ENCODE data around the gene RRAGB. TPM values are rescaled to one million over a fixed set of nuclear protein-coding genes. Genes with fewer than 3 reads are reported as not detected.
"Not testable (repeated sequence)": the region's sequence is repeated elsewhere in the genome, so short reads cannot be mapped to it uniquely, and the experiment has no call there.

Gene RRAGB
- total RNA-seq, 1 experiment from 2014 or later = 23.3 TPM

DNA sequence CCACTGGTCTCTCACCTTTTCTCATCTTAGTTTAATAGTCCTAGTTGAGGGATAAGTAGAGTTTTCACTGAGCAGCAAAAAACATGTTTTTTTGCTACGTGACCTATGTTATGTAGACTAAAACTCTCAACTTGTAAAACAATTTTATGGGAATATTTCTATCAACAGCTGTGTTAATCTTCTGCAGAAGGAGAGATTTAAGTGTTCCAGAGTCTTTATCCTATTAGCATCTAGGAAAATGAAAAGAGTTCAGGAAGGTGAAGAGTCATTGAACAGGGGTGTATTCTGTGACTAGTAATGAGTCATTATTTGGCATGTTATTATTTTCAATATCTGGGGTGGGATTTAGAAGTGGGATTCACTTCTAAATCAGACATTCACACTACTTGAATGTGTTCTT, 41.9 kb downstream of the RRAGB start:
- no TSS peak for BruUV-seq (replicated peaks)
- no peaks in the 10 kb centered on the region for H3K27me3 ChIP-seq (ENCODE audit: insufficient read depth, low read depth)
- H3F3A ChIP-seq (ENCODE audit: insufficient read depth, low read depth) = no peaks in the 10 kb centered on the region
- H3K4me2 ChIP-seq = no peak overlapping the region
- no peaks in the 10 kb centered on the region for H3K79me2 ChIP-seq (ENCODE audit: low read depth)
- H3K36me3 ChIP-seq (ENCODE audit: low read depth) = no peaks in the 10 kb centered on the region
- H3K27ac ChIP-seq = no peak overlapping the region
- no peak overlapping the region for H3K4me3 ChIP-seq
- TF ChIP-seq EZH2 (IDR thresholded peaks at IDR 0.05; ENCODE audit: low read depth) = no peak
- TF ChIP-seq, protein P1, sequence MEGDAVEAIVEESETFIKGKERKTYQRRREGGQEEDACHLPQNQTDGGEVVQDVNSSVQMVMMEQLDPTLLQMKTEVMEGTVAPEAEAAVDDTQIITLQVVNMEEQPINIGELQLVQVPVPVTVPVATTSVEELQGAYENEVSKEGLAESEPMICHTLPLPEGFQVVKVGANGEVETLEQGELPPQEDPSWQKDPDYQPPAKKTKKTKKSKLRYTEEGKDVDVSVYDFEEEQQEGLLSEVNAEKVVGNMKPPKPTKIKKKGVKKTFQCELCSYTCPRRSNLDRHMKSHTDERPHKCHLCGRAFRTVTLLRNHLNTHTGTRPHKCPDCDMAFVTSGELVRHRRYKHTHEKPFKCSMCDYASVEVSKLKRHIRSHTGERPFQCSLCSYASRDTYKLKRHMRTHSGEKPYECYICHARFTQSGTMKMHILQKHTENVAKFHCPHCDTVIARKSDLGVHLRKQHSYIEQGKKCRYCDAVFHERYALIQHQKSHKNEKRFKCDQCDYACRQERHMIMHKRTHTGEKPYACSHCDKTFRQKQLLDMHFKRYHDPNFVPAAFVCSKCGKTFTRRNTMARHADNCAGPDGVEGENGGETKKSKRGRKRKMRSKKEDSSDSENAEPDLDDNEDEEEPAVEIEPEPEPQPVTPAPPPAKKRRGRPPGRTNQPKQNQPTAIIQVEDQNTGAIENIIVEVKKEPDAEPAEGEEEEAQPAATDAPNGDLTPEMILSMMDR (conservative IDR thresholded peaks at IDR 0.05) = no peak
- ChIA-PET POLR2A (ENCODE audit: unreplicated experiment) (no interaction called here), CTCF (no interaction called here)
- DNase-seq = no peak
- H3K4me1 ChIP-seq (replicated peaks; ENCODE audit: insufficient read depth) = no peaks in the 10 kb centered on the region
- no peak overlapping the region for H2AFZ ChIP-seq
- H3K9me2 ChIP-seq (ENCODE audit: insufficient read depth) = no peaks in the 10 kb centered on the region
- intact Hi-C loops (cut with micrococcal nuclease; ENCODE audit: unreplicated experiment) = no loop called here
- H3K9me3 ChIP-seq (ENCODE audit: insufficient read depth, low read depth) = no peaks in the 10 kb centered on the region
- H4K20me1 ChIP-seq (ENCODE audit: insufficient read depth) = no peaks in the 10 kb centered on the region

DNA sequence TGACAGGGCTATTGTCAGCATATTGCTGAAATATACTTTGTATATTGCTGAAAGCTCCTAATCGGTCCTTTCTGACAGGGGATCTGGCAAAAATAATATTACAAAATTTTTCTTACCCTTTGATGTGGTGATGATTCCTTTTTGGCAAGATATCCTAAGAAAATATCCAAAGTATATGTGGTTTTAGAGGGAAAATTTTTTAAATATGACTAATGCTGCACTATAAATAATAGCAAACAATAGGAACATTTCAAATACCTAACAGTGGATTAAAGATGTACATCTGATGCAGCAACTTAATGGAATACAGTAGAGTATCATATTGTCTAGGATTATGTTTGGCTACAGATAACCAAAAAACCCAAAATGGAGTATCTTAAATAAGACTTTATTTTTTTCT, 49.6 kb downstream of the RRAGB start:
- H3K9me2 ChIP-seq (ENCODE audit: insufficient read depth) = no peaks in the 10 kb centered on the region
- H4K20me1 ChIP-seq (ENCODE audit: insufficient read depth) = no peaks in the 10 kb centered on the region
- intact Hi-C loops (cut with micrococcal nuclease; ENCODE audit: unreplicated experiment) = no loop called here
- no peaks in the 10 kb centered on the region for H3K9me3 ChIP-seq (ENCODE audit: insufficient read depth, low read depth)
- no peak overlapping the region for H3K4me2 ChIP-seq
- no peak overlapping the region for H3K27ac ChIP-seq
- no peak overlapping the region for H2AFZ ChIP-seq
- no peak for DNase-seq
- H3K79me2 ChIP-seq (ENCODE audit: low read depth) = no peaks in the 10 kb centered on the region
- H3K36me3 ChIP-seq (ENCODE audit: low read depth) = no peaks in the 10 kb centered on the region
- ChIA-PET CTCF (no interaction called here), POLR2A (ENCODE audit: unreplicated experiment) (no interaction called here)
- BruUV-seq (replicated peaks) = no TSS peak
- no peak overlapping the region for H3K4me3 ChIP-seq
- no peak for TF ChIP-seq EZH2 (IDR thresholded peaks at IDR 0.05; ENCODE audit: low read depth)
- TF ChIP-seq, protein P1 (conservative IDR thresholded peaks at IDR 0.05) = no peak
- H3F3A ChIP-seq (ENCODE audit: insufficient read depth, low read depth) = no peaks in the 10 kb centered on the region
- H3K4me1 ChIP-seq (replicated peaks; ENCODE audit: insufficient read depth) = no peaks in the 10 kb centered on the region
- no peaks in the 10 kb centered on the region for H3K27me3 ChIP-seq (ENCODE audit: insufficient read depth, low read depth)

DNA sequence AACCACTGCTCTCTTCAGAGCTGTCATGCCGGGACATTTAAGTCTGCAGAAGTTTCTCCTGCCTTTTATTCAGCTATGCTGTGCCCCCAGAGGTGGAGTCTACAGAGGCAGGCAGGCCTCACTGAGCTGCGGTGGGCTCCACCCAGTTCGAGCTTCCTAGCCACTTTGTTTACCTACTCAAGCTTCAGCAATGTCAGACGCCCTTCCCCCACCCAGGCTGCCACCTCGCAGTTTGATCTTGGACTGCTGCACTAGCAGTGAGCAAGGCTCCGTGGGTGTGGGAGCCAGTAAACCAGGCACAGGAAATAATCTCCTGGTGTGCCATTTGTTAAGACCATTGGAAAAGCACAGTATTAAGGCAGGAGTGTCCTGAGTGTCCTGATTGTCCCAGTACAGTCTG, 56.9 kb downstream of the RRAGB start:
- DNase-seq; H3K27ac ChIP-seq; H3F3A ChIP-seq (ENCODE audit: insufficient read depth, low read depth); CTCF ChIA-PET; H3K4me1 ChIP-seq (replicated peaks; ENCODE audit: insufficient read depth); H3K4me3 ChIP-seq; H3K27me3 ChIP-seq (ENCODE audit: insufficient read depth, low read depth); H3K4me2 ChIP-seq; H2AFZ ChIP-seq; H3K9me2 ChIP-seq (ENCODE audit: insufficient read depth); H4K20me1 ChIP-seq (ENCODE audit: insufficient read depth); BruUV-seq (replicated peaks); H3K36me3 ChIP-seq (ENCODE audit: low read depth); H3K9me3 ChIP-seq (ENCODE audit: insufficient read depth, low read depth); H3K79me2 ChIP-seq (ENCODE audit: low read depth); intact Hi-C loops (cut with micrococcal nuclease; ENCODE audit: unreplicated experiment); POLR2A ChIA-PET (ENCODE audit: unreplicated experiment): not testable (repeated sequence)

DNA sequence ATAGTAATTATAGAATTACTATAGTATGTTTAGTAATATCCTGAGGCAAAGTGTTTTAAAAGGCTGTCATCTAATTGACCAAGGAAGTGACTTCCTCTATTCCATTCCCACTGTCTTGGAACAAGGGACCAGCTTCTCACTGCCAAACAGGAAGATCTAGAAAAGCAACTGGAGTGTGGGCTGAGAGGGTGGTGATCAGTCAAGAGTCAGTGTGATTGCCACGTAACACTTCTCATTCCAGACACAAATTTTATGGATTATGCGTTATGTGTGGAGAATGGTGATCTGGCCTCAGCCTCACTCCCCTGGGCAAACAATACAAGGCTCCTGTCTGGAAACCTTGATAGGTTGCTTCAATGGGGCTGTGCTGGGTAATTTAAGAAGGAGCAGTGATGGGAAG, 60.0 kb downstream of the RRAGB start:
- CTCF ChIA-PET = no interaction called here
- no peaks in the 10 kb centered on the region for H4K20me1 ChIP-seq (ENCODE audit: insufficient read depth)
- H2AFZ ChIP-seq = no peak overlapping the region
- H3K36me3 ChIP-seq (ENCODE audit: low read depth) = no peaks in the 10 kb centered on the region
- peak in 1 of 2 experiments; percentile 36 for DNase-seq
- TF ChIP-seq EZH2 (IDR thresholded peaks at IDR 0.05; ENCODE audit: low read depth) = no peak
- TF ChIP-seq, protein P1 (conservative IDR thresholded peaks at IDR 0.05) = no peak
- H3K4me1 ChIP-seq (replicated peaks; ENCODE audit: insufficient read depth) = no peaks in the 10 kb centered on the region; the same call in 1 of the 2 replicates
- BruUV-seq (replicated peaks) = no TSS peak
- H3K27ac ChIP-seq = no peak overlapping the region
- H3K9me3 ChIP-seq (ENCODE audit: insufficient read depth, low read depth) = no peaks in the 10 kb centered on the region
- no peaks in the 10 kb centered on the region for H3K9me2 ChIP-seq (ENCODE audit: insufficient read depth)
- no peaks in the 10 kb centered on the region for H3K27me3 ChIP-seq (ENCODE audit: insufficient read depth, low read depth)
- intact Hi-C loops (cut with micrococcal nuclease; ENCODE audit: unreplicated experiment) = no loop called here
- no peak overlapping the region for H3K4me2 ChIP-seq
- no peaks in the 10 kb centered on the region for H3K79me2 ChIP-seq (ENCODE audit: low read depth)
- POLR2A ChIA-PET (ENCODE audit: unreplicated experiment) = no interaction called here
- no peaks in the 10 kb centered on the region for H3F3A ChIP-seq (ENCODE audit: insufficient read depth, low read depth)
- H3K4me3 ChIP-seq = no peak overlapping the region
